Effector memory CD4-positive, alpha-beta T cell (primary cell): Measurements from ENCODE around the gene CALR.
"Not testable (repeated sequence)": the region's sequence is repeated elsewhere in the genome, so short reads cannot be mapped to it uniquely, and the experiment has no call there.

ENCODE experiments used
- DNase-seq, 3 donors: peaks; one replicate each; pipeline ENCODE4 v3.0.0-alpha.2; 2020
- H3K27ac ChIP-seq: 2 replicates; pipeline ENCODE4 v1.7.0; 2013; ENCODE audit warnings: mild to moderate bottlenecking, low read length, moderate library complexity; ENCODE audit not compliant: insufficient read depth, poor library complexity, severe bottlenecking
- H3K27me3 ChIP-seq: replicated peaks from 2 replicates; pipeline ENCODE4 v1.7.0; 2013; ENCODE audit warnings: mild to moderate bottlenecking, low read length; ENCODE audit not compliant: insufficient read depth, control insufficient read depth, poor library complexity, severe bottlenecking
- H3K36me3 ChIP-seq: 2 replicates; pipeline ENCODE4 v1.7.0; 2013; ENCODE audit warnings: mild to moderate bottlenecking, low read length, moderate library complexity; ENCODE audit not compliant: control insufficient read depth, insufficient read depth
- H3K4me1 ChIP-seq: 2 replicates; pipeline ENCODE4 v1.7.0; 2013; ENCODE audit warnings: low read length, mild to moderate bottlenecking; ENCODE audit not compliant: control insufficient read depth, insufficient read depth, poor library complexity, severe bottlenecking
- H3K4me3 ChIP-seq: 2 replicates; pipeline ENCODE4 v1.7.0; 2013; ENCODE audit warnings: low read length, low read depth, mild to moderate bottlenecking; ENCODE audit not compliant: insufficient read depth, poor library complexity, severe bottlenecking
- H3K9me3 ChIP-seq: 2 replicates; pipeline ENCODE4 v1.7.0; 2013; ENCODE audit warnings: mild to moderate bottlenecking, low read length, moderate library complexity; ENCODE audit not compliant: control insufficient read depth

Gene CALR

GRCh38 chr19:12965812-12966135, 27.4 kb downstream of the CALR start:
- Histone ChIP-seq H3K4me1 (peaks cover 7% of the 10 kb centered on the region), H3K27ac (no peak overlapping the region), H3K9me3 (no peaks in the 10 kb centered on the region), H3K27me3 (no peaks in the 10 kb centered on the region), H3K4me3 (no peak overlapping the region), H3K36me3 (no peaks in the 10 kb centered on the region)
- DNase-seq, result no peak

- Histone ChIP-seq H3K27ac (no peak overlapping the region), H3K4me3 (no peak overlapping the region), H3K9me3 (no peaks in the 10 kb centered on the region), H3K27me3 (no peaks in the 10 kb centered on the region), H3K4me1 (peaks cover 7% of the 10 kb centered on the region), H3K36me3 (no peaks in the 10 kb centered on the region)
- no peak for DNase-seq
Measured at GRCh38 chr19:12967907-12968306, 29.5 kb downstream of the CALR start.

DNA sequence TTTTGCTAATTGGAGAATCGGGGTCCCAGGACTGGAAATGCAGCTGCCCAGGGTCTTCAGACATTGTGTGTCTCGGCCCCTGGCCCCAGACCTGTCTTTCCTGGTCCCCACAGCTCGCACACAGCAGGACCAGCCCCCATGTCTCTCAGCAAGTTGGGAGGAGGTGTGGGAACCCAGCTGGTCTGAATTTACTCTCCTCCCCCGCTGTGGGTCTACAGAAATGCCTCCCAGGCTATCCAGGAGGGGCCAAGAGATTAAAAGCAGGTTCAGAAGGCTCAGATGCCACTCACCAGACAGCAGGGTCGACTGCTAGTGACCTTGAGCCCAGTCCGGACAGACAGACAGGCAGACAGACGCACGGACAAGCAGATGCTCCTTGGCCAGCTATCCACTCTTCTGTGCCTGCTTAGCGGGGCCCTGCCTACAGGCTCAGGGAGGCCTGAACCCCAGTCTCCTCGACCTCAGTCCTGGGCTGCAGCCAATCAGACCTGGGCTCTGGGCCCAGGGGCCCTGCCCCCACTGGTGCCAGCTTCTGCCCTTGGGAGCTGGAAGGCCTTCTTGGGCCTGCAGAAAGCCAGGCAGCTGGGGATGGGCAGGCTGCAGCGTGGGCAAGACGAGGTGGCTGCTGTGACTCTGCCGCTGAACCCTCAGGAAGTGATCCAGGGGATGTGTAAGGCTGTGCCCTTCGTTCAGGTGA, 31.0 kb downstream of the CALR start, which contains the start of gene DAND5:
TSS of gene DAND5 (plus strand) at position 285 of the 697 bp plus-strand sequence. CDS start at position 370, 85 bp downstream.
- H3K4me1 ChIP-seq, result peaks cover 7% of the 10 kb centered on the region
- DNase-seq, result no peak
- H3K4me3 ChIP-seq, result no peak within 1 kb of the TSS
- no peaks in the 10 kb centered on the region for H3K27me3 ChIP-seq
- no peak within 1 kb of the TSS for H3K27ac ChIP-seq
- H3K36me3 ChIP-seq, result no peaks in the 10 kb centered on the region
- H3K9me3 ChIP-seq, result no peaks in the 10 kb centered on the region

DNA sequence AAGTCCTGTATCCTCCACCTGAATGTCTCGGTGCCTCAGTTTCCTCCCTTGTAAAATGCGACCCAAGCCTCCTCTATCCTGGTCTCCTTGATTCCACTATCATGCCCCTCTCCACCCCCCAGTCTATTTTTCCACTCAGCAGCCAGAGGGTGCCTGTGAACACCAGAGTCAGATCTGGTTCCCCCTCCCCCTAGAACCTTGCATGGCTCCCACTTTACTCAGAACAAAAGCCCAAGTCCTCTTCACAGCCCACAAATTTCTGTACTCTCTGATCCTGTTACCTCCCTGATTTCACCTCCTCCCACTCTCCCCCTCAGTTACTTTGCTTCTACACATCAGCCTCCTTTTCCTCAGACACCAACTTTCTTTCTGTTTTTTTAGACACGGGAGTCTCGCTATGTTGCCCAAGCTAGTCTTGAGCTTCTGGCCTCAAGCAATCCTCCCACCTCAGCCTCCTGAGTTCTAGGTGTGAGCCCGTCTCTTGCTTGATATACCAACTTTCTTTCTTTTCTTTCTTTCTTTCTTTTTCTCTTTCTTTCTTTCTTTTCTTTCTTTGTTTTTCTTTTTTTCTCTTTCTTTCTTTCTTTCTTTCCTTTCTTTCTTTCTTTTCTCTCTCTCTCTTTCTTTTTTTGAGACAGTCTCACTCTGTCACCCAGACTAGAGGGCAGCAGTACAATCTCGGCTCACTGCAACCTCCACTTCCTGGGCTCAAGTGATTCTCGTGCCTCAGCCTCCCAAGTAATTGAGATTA, 31.8 kb downstream of the CALR start:
- DNase-seq, result no peak
- Histone ChIP-seq H3K27ac (no peak overlapping the region), H3K27me3 (no peaks in the 10 kb centered on the region), H3K4me3 (no peak overlapping the region), H3K36me3 (no peaks in the 10 kb centered on the region), H3K9me3 (no peaks in the 10 kb centered on the region), H3K4me1 (peaks cover 4% of the 10 kb centered on the region)

GRCh38 chr19:12973236-12973635, 34.8 kb downstream of the CALR start:
- no peaks in the 10 kb centered on the region for H3K36me3 ChIP-seq

GRCh38 chr19:12974301-12975220, 36.2 kb downstream of the CALR start:
- H3K36me3 ChIP-seq, result no peaks in the 10 kb centered on the region
- H3K4me1 ChIP-seq, result peaks cover 3% of the 10 kb centered on the region
- H3K27me3 ChIP-seq, result peaks cover 12% of the 10 kb centered on the region
- no peak overlapping the region for H3K27ac ChIP-seq
- H3K4me3 ChIP-seq, result no peak overlapping the region
- no peak for DNase-seq
- no peaks in the 10 kb centered on the region for H3K9me3 ChIP-seq

More at GRCh38 chr19:12973236-12973635, 34.8 kb downstream of the CALR start:
- H3K4me3 ChIP-seq, result no peak overlapping the region
- no peak for DNase-seq
- no peak overlapping the region for H3K27ac ChIP-seq
- peaks cover 12% of the 10 kb centered on the region for H3K27me3 ChIP-seq
- H3K4me1 ChIP-seq, result peaks cover 3% of the 10 kb centered on the region
- H3K9me3 ChIP-seq, result no peaks in the 10 kb centered on the region

DNA sequence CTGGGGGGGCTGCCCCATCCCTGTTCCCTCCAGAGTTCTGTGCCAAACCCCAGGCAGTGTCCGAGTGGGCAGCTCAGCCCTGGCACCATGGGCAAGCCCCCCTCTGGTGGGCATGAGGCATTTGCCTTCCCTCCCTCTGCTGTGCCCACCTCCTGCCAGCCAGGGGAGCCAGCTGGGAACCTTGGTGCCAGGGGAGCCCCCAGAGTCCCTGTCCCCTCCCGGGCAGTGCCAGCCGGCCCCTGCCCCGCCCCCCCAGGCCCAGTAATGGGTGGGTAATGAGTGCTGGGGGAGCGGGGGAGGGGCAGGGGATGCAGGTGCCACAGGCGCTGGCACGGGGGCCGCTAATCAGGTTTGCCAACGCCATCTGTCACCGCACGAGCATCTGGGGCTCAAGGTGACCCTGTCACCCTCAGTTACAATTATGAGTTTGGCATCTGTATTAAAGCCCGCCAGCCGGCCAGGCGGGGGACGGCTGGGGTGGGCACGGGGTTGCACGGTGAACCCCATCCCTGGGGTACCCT, 36.9 kb downstream of the CALR start:
- no peak for DNase-seq
- H3K4me3 ChIP-seq, result no peak overlapping the region
- H3K4me1 ChIP-seq, result peaks cover 3% of the 10 kb centered on the region

GRCh38 chr19:12976109-12976508, 37.7 kb downstream of the CALR start:
- H3K27ac ChIP-seq, H3K4me1 ChIP-seq, H3K9me3 ChIP-seq, H3K4me3 ChIP-seq, DNase-seq, H3K36me3 ChIP-seq: not testable (repeated sequence)
- peaks cover 12% of the 10 kb centered on the region for H3K27me3 ChIP-seq

More for the DNA sequence above, 36.9 kb downstream of the CALR start:
- H3K27ac ChIP-seq, result no peak overlapping the region
- H3K9me3 ChIP-seq, result no peaks in the 10 kb centered on the region
- H3K36me3 ChIP-seq, result no peaks in the 10 kb centered on the region
- H3K27me3 ChIP-seq, result peaks cover 12% of the 10 kb centered on the region

DNA sequence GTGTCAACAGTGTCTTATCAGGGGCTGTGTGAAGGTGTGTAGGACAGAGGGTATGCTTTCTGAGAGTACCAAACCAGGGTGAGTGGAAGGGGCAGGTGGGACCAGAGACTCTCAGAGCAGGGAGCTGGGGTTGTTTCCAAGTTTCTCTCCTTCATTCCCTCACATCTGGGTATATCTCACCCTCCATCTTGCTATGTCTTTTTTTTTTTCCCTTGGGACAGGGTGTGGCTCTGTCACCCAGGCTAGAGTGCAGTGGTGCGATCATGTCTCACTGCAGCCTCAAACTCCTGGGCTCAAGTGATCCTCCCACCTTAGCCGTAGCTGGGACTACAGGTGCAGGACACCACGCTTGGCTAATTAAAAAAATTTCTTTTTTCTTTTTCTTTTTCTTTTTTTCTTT, 41.6 kb downstream of the CALR start:
- H3K4me3 ChIP-seq, result no peak overlapping the region
- peaks cover 12% of the 10 kb centered on the region for H3K27me3 ChIP-seq
- no peak for DNase-seq
- no peaks in the 10 kb centered on the region for H3K36me3 ChIP-seq
- no peaks in the 10 kb centered on the region for H3K9me3 ChIP-seq
- H3K4me1 ChIP-seq, result peaks cover 9% of the 10 kb centered on the region
- H3K27ac ChIP-seq, result no peak overlapping the region
